Esophagus squamous epithelium (tissue), 4 donors: ENCODE results near the gene TSEN34.

Experiments
- POLR2A ChIP-seq, 4 donors: fragments of 450-650 bp; IDR thresholded peaks; one replicate each; pipeline ENCODE4 v1.6.1; 2017; ENCODE audit warnings: antibody characterized with exemption in 4 of 4, mild to moderate bottlenecking in 4 of 4, moderate library complexity in 3 of 4
- TF ChIP-seq, protein P1 (sequence below), 6 experiments: fragments of 450-650 bp in 4 of 6; fragments of 200-600 bp in 2 of 6; sonication (generic) in 2 of 6; IDR thresholded peaks; one replicate each; pipeline ENCODE4 v1.5.1; 2016 to 2019; ENCODE audit warnings: antibody characterized with exemption in 6 of 6, mild to moderate bottlenecking in 4 of 6, moderate library complexity in 4 of 6

DNA sequence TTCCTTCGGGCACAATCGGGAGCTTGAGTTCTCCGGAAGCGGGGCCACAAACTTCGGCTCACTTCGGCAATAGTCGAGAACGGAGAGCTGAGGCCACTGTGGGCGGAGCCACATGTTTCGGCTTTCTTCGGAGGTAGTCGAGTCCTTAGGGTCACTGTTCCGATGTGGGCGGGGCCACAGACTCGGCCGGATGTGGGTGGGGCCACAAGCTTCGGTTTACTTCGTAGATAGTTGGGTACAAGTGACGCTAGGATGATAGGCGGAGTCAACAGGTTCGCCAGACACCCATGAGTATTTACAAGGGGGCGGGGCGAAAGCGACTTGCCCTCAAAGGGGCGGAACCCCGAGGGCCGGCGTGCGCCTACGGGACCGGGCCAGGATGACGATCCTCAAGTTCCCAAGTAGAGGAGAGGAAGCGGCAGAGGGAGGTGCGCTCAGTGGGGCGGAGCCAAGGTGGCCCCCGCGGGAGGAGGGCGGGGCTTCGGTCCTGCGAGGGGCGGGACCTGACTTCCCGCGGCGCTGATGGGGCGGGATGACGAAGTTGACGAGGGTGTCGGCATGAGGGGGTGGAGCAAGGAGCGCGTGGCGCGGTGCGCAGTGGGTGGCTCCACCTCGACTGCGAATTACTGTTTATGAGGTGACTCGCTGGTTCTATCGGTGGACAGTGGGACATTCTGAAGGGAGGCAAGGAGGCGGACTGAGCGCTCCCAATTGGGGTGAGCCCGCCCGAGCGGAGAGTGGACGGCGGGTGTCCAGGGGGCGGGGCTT lies 1.2 kb upstream of the TSEN34 start:
- TF ChIP-seq, protein P1, sequence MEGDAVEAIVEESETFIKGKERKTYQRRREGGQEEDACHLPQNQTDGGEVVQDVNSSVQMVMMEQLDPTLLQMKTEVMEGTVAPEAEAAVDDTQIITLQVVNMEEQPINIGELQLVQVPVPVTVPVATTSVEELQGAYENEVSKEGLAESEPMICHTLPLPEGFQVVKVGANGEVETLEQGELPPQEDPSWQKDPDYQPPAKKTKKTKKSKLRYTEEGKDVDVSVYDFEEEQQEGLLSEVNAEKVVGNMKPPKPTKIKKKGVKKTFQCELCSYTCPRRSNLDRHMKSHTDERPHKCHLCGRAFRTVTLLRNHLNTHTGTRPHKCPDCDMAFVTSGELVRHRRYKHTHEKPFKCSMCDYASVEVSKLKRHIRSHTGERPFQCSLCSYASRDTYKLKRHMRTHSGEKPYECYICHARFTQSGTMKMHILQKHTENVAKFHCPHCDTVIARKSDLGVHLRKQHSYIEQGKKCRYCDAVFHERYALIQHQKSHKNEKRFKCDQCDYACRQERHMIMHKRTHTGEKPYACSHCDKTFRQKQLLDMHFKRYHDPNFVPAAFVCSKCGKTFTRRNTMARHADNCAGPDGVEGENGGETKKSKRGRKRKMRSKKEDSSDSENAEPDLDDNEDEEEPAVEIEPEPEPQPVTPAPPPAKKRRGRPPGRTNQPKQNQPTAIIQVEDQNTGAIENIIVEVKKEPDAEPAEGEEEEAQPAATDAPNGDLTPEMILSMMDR (IDR thresholded peaks at IDR 0.05) = no peak
- peak in 2 of 4 donors; percentile 26 to 72 for TF ChIP-seq POLR2A (IDR thresholded peaks at IDR 0.05)
